ENCODE results near the gene RTN4RL1.
"Not testable (repeated sequence)": the region's sequence is repeated elsewhere in the genome, so short reads cannot be mapped to it uniquely, and the experiment has no call there.

The RTN4RL1 gene

GRCh38 chr17:2015314-2015713, 9.8 kb downstream of the RTN4RL1 start:
- Histone ChIP-seq H3K27me3 (ENCODE audit: control insufficient read depth in 1 of 2, insufficient read depth in 2 of 2, low read length in 2 of 2) (peaks cover 21 to 31% of the 10 kb centered on the region in 2 donors), H3K4me3 (ENCODE audit: low read depth in 1 of 2, low read length in 2 of 2) (no peak overlapping the region), H3K36me3 (ENCODE audit: control insufficient read depth in 1 of 2, insufficient read depth in 2 of 2, low read length in 2 of 2) (no peaks in the 10 kb centered on the region), H3K9ac (ENCODE audit: low read depth in 1 of 2, low read length in 2 of 2) (no peak overlapping the region), H3K27ac (ENCODE audit: low read depth, low read length) (no peak overlapping the region), H3K4me1 (ENCODE audit: control insufficient read depth in 1 of 2, insufficient read depth in 2 of 2, low read length in 2 of 2) (peaks cover 4 to 14% of the 10 kb centered on the region in 2 donors), H3K9me3 (ENCODE audit: control insufficient read depth in 1 of 2, low read length in 2 of 2) (no peaks in the 10 kb centered on the region)

DNA sequence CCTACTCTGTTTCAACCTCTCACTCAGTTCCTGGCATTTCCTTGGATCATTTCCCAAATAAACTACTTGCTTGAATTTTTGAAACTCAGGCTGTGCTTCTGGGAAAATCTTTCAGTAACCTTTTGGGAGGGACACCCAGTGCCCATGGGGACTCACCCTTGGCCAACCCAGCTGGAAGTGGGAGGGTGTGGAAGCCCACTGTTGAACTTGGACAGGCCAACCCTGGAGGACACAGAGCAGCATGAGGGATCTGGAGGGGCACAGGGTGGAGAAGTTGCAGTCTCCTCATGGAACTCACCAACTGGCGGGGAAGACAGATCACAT, 11.2 kb downstream of the RTN4RL1 start:
- Histone ChIP-seq H3K27ac (ENCODE audit: low read depth, low read length) (no peak overlapping the region), H3K27me3 (ENCODE audit: control insufficient read depth in 1 of 2, insufficient read depth in 2 of 2, low read length in 2 of 2) (peaks cover 12 to 20% of the 10 kb centered on the region in 2 donors), H3K9me3 (ENCODE audit: control insufficient read depth in 1 of 2, low read length in 2 of 2) (no peaks in the 10 kb centered on the region), H3K9ac (ENCODE audit: low read depth in 1 of 2, low read length in 2 of 2) (no peak overlapping the region), H3K4me1 (ENCODE audit: control insufficient read depth in 1 of 2, insufficient read depth in 2 of 2, low read length in 2 of 2) (peaks cover 5 to 14% of the 10 kb centered on the region in 2 donors), H3K36me3 (ENCODE audit: control insufficient read depth in 1 of 2, insufficient read depth in 2 of 2, low read length in 2 of 2) (no peaks in the 10 kb centered on the region), H3K4me3 (ENCODE audit: low read depth in 1 of 2, low read length in 2 of 2) (no peak overlapping the region)

DNA sequence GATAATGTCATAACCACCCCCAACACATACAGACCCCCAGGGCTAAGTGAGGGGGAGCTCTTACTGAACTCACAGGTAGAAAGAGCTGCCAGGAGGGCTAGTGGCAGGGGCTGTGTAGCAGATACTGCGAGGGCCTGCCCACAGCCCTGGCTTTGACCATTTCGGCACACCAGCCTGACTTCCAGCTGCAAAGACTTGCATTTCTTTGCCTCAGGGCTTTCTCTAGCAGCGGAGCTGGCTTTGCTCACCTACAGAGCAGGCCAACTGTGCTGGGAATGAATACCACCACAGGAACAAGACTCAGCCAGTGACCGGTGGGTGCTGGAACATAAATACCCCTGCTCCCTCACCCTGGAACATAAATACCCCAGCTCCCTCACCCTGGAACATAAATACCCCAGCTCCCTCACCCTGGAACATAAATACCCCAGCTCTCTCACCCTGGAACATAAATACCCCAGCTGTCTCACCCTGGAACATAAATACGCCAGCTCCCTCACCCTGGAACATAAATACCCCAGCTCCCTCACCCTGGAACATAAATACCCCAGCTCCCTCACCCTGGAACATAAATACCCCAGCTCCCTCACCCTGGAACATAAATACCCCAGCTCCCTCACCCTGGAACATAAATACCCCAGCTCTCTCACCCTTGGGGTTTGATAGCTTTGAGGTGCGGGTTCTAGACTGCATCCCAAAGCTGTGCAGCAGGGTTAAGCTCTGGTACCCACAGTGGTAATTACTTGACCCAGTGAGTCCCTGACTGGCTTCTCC, 11.7 kb downstream of the RTN4RL1 start:
- H3K27me3 ChIP-seq (ENCODE audit: control insufficient read depth in 1 of 2, insufficient read depth in 2 of 2, low read length in 2 of 2): peaks cover 8 to 15% of the 10 kb centered on the region in 2 donors
- H3K27ac ChIP-seq (ENCODE audit: low read depth, low read length); H3K4me3 ChIP-seq (ENCODE audit: low read depth in 1 of 2, low read length in 2 of 2); H3K36me3 ChIP-seq (ENCODE audit: control insufficient read depth in 1 of 2, insufficient read depth in 2 of 2, low read length in 2 of 2); H3K9ac ChIP-seq (ENCODE audit: low read depth in 1 of 2, low read length in 2 of 2); H3K9me3 ChIP-seq (ENCODE audit: control insufficient read depth in 1 of 2, low read length in 2 of 2): not testable (repeated sequence)
- peaks cover 8 to 14% of the 10 kb centered on the region in 2 donors for H3K4me1 ChIP-seq (ENCODE audit: control insufficient read depth in 1 of 2, insufficient read depth in 2 of 2, low read length in 2 of 2)

GRCh38 chr17:2012499-2012898, 12.6 kb downstream of the RTN4RL1 start:
- H3K4me1 ChIP-seq (ENCODE audit: control insufficient read depth in 1 of 2, insufficient read depth in 2 of 2, low read length in 2 of 2): peaks cover 8 to 13% of the 10 kb centered on the region in 2 donors
- H3K27ac ChIP-seq (ENCODE audit: low read depth, low read length): no peak overlapping the region
- no peaks in the 10 kb centered on the region for H3K9me3 ChIP-seq (ENCODE audit: control insufficient read depth in 1 of 2, low read length in 2 of 2)
- peaks cover 6 to 7% of the 10 kb centered on the region in 2 donors for H3K27me3 ChIP-seq (ENCODE audit: control insufficient read depth in 1 of 2, insufficient read depth in 2 of 2, low read length in 2 of 2)
- H3K36me3 ChIP-seq (ENCODE audit: control insufficient read depth in 1 of 2, insufficient read depth in 2 of 2, low read length in 2 of 2): no peaks in the 10 kb centered on the region
- H3K9ac ChIP-seq (ENCODE audit: low read depth in 1 of 2, low read length in 2 of 2): no peak overlapping the region
- no peak overlapping the region for H3K4me3 ChIP-seq (ENCODE audit: low read depth in 1 of 2, low read length in 2 of 2)

GRCh38 chr17:2011411-2012371, 13.4 kb downstream of the RTN4RL1 start:
- Histone ChIP-seq H3K4me3 (ENCODE audit: low read depth in 1 of 2, low read length in 2 of 2) (no peak overlapping the region), H3K9ac (ENCODE audit: low read depth in 1 of 2, low read length in 2 of 2) (no peak overlapping the region), H3K9me3 (ENCODE audit: control insufficient read depth in 1 of 2, low read length in 2 of 2) (no peaks in the 10 kb centered on the region), H3K4me1 (ENCODE audit: control insufficient read depth in 1 of 2, insufficient read depth in 2 of 2, low read length in 2 of 2) (peaks cover 8 to 9% of the 10 kb centered on the region in 2 donors), H3K36me3 (ENCODE audit: control insufficient read depth in 1 of 2, insufficient read depth in 2 of 2, low read length in 2 of 2) (no peaks in the 10 kb centered on the region), H3K27ac (ENCODE audit: low read depth, low read length) (no peak overlapping the region), H3K27me3 (ENCODE audit: control insufficient read depth in 1 of 2, insufficient read depth in 2 of 2, low read length in 2 of 2) (peaks cover 0 to 6% of the 10 kb centered on the region in 2 donors)

GRCh38 chr17:2009737-2010136, 15.4 kb downstream of the RTN4RL1 start:
- H3K4me3 ChIP-seq (ENCODE audit: low read depth in 1 of 2, low read length in 2 of 2): no peak overlapping the region
- peaks cover 8 to 9% of the 10 kb centered on the region in 2 donors for H3K4me1 ChIP-seq (ENCODE audit: control insufficient read depth in 1 of 2, insufficient read depth in 2 of 2, low read length in 2 of 2)
- no peaks in the 10 kb centered on the region for H3K27me3 ChIP-seq (ENCODE audit: control insufficient read depth in 1 of 2, insufficient read depth in 2 of 2, low read length in 2 of 2)
- no peaks in the 10 kb centered on the region for H3K36me3 ChIP-seq (ENCODE audit: control insufficient read depth in 1 of 2, insufficient read depth in 2 of 2, low read length in 2 of 2)
- no peak overlapping the region for H3K27ac ChIP-seq (ENCODE audit: low read depth, low read length)
- no peaks in the 10 kb centered on the region for H3K9me3 ChIP-seq (ENCODE audit: control insufficient read depth in 1 of 2, low read length in 2 of 2)
- no peak overlapping the region for H3K9ac ChIP-seq (ENCODE audit: low read depth in 1 of 2, low read length in 2 of 2)

DNA sequence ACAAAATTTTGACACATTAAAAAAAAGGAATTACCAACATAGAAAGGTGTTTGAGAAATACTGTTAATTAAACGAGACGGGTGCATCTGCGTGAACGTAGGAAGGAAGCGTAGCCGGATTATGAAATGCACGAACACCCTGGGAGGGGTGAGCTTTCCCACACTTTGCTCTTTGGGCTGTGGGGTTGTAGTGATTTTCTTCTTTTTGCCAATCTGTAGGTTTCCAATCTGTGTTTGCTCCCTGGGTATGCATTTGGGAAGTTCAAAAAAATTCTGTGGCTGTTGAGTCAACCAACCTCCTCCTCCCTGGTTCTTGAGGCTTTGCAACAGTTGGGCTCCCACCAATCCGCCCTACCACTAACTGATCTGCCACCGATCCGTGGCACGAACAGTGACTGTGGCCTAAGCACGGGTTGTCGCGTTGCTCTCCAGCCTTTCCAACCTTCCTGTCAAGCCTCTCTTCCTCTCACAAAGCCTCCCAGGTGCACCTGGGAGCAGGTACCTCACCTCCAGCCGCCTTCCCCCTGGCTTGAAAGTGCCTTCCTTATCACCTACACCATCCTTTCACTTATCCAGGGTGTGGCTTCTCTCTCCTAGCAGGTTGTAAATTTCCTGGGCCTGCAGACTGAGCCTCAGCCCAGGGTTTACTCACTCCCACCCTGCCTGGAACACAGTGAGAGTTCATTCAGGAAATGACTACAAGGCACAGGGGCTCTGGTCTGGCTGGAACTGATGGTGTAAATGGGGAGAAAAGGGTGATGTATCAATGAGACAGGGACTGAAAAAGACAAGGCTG, 16.6 kb downstream of the RTN4RL1 start:
- H3K36me3 ChIP-seq (ENCODE audit: control insufficient read depth in 1 of 2, insufficient read depth in 2 of 2, low read length in 2 of 2): no peaks in the 10 kb centered on the region
- H3K9ac ChIP-seq (ENCODE audit: low read depth in 1 of 2, low read length in 2 of 2): no peak overlapping the region
- H3K4me1 ChIP-seq (ENCODE audit: control insufficient read depth in 1 of 2, insufficient read depth in 2 of 2, low read length in 2 of 2): peaks cover 8 to 9% of the 10 kb centered on the region in 2 donors
- H3K9me3 ChIP-seq (ENCODE audit: control insufficient read depth in 1 of 2, low read length in 2 of 2): no peaks in the 10 kb centered on the region
- H3K27me3 ChIP-seq (ENCODE audit: control insufficient read depth in 1 of 2, insufficient read depth in 2 of 2, low read length in 2 of 2): no peaks in the 10 kb centered on the region
- H3K4me3 ChIP-seq (ENCODE audit: low read depth in 1 of 2, low read length in 2 of 2): no peak overlapping the region
- H3K27ac ChIP-seq (ENCODE audit: low read depth, low read length): no peak overlapping the region

DNA sequence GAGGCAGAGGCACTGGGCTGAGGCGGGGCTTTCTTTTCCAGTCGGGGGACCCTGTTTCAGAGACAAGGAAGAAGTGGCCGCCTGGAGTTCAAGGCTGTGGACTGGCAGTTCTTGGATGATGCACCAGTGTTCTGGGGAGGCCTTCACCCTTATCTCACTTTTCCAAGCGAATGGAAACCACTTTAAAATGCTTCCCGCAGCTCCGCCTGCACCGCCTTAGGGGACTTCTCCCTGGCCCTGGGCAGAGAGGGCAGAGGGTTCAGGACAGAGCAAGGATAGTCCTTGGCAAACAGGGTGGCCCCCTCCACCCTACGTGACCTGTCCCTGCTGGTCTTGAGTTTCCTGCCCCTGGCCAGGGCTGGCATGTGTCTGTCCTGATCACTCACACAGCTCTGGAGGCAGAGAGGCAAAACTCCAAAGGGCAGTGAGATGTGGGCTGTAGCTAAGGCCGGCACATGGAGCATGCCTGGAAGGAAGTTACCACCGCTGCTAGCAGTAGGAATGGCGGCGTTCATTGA, 20.6 kb downstream of the RTN4RL1 start:
- no peaks in the 10 kb centered on the region for H3K9me3 ChIP-seq (ENCODE audit: control insufficient read depth in 1 of 2, low read length in 2 of 2)
- no peak overlapping the region for H3K27ac ChIP-seq (ENCODE audit: low read depth, low read length)
- no peak overlapping the region for H3K9ac ChIP-seq (ENCODE audit: low read depth in 1 of 2, low read length in 2 of 2)
- no peaks in the 10 kb centered on the region for H3K27me3 ChIP-seq (ENCODE audit: control insufficient read depth in 1 of 2, insufficient read depth in 2 of 2, low read length in 2 of 2)
- no peak overlapping the region for H3K4me3 ChIP-seq (ENCODE audit: low read depth in 1 of 2, low read length in 2 of 2)
- H3K4me1 ChIP-seq (ENCODE audit: control insufficient read depth in 1 of 2, insufficient read depth in 2 of 2, low read length in 2 of 2): peaks cover 8 to 11% of the 10 kb centered on the region in 2 donors
- H3K36me3 ChIP-seq (ENCODE audit: control insufficient read depth in 1 of 2, insufficient read depth in 2 of 2, low read length in 2 of 2): no peaks in the 10 kb centered on the region

DNA sequence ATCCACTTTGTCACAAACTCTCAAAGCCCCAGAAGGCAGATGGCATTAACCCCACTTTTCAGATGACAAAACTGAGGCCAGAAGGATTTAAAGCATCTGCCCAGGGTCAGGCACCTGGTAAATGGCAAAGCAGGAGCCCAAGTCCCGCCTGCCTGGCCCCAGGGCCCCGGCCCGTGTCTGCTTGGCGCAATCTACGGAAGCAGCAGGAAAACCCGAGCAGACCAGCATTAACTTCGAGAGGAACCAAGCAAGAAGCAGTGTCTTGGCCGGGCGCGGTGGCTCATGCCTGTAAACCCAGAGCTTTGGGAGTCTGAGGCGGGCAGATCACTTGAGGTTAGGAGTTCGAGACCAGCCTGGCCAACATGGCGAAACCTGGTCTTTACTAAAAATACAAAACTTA, 21.6 kb downstream of the RTN4RL1 start:
- H3K27ac ChIP-seq (ENCODE audit: low read depth, low read length): no peak overlapping the region

More for the DNA sequence above, 21.6 kb downstream of the RTN4RL1 start:
- H3K27me3 ChIP-seq (ENCODE audit: control insufficient read depth in 1 of 2, insufficient read depth in 2 of 2, low read length in 2 of 2): no peaks in the 10 kb centered on the region
- H3K4me1 ChIP-seq (ENCODE audit: control insufficient read depth in 1 of 2, insufficient read depth in 2 of 2, low read length in 2 of 2): peaks cover 10 to 16% of the 10 kb centered on the region in 2 donors
- H3K9ac ChIP-seq (ENCODE audit: low read depth in 1 of 2, low read length in 2 of 2): no peak overlapping the region
- H3K4me3 ChIP-seq (ENCODE audit: low read depth in 1 of 2, low read length in 2 of 2): no peak overlapping the region
- no peaks in the 10 kb centered on the region for H3K9me3 ChIP-seq (ENCODE audit: control insufficient read depth in 1 of 2, low read length in 2 of 2)
- H3K36me3 ChIP-seq (ENCODE audit: control insufficient read depth in 1 of 2, insufficient read depth in 2 of 2, low read length in 2 of 2): no peaks in the 10 kb centered on the region
